PFSK-1 (cell line): ENCODE data around the gene MRTFB.

Experiments used
- FOXP2 ChIP-seq: optimal IDR thresholded peaks from 2 replicates; pipeline ENCODE3; 2011; ENCODE audit warnings: borderline replicate concordance, control low read depth, inconsistent platforms; ENCODE audit not compliant: insufficient read depth; ENCODE audit errors: extremely low read length, extremely low read depth
- POLR2AphosphoS5 ChIP-seq: IDR thresholded peaks from 2 replicates; pipeline ENCODE4 v1.6.1; 2012; ENCODE audit warnings: low read depth, mild to moderate bottlenecking, control low read depth, low read length, moderate library complexity
- REST ChIP-seq, 2 experiments: IDR thresholded peaks; 2 replicates each; pipeline versions ENCODE4 v1.6.1 to v1.8.0; 2011 to 2012; ENCODE audit warnings: low read depth in 2 of 2, low read length in 2 of 2, control low read depth in 1 of 2, inconsistent platforms in 1 of 2, mild to moderate bottlenecking in 1 of 2, moderate library complexity in 1 of 2; ENCODE audit not compliant: insufficient read depth in 1 of 2
- SIN3A ChIP-seq: IDR thresholded peaks from 2 replicates; pipeline ENCODE4 v1.6.1; 2012; ENCODE audit warnings: mild to moderate bottlenecking, low read length, moderate library complexity, borderline replicate concordance; ENCODE audit not compliant: insufficient read depth
- TAF1 ChIP-seq: IDR thresholded peaks from 2 replicates; pipeline ENCODE4 v1.6.1; 2012; ENCODE audit warnings: low read length, control low read depth, borderline replicate concordance; ENCODE audit not compliant: insufficient read depth

MRTFB gene

GRCh38 chr16:14104066-14104465 is 32.9 kb downstream of the MRTFB start:
- no peak for TF ChIP-seq FOXP2
- TF ChIP-seq REST (IDR thresholded peaks at IDR 0.05; ENCODE audit: insufficient read depth in 1 of 2, low read depth in 2 of 2, low read length in 2 of 2) = no peak
- no peak for TF ChIP-seq SIN3A
- TF ChIP-seq POLR2AphosphoS5 = no peak
- no peak for TF ChIP-seq TAF1

- TF ChIP-seq SIN3A (no peak), REST (IDR thresholded peaks at IDR 0.05; ENCODE audit: insufficient read depth in 1 of 2, low read depth in 2 of 2, low read length in 2 of 2) (no peak), POLR2AphosphoS5 (no peak)
These were observed 34.7 kb downstream of the MRTFB start for GRCh38 chr16:14105760-14106375.

GRCh38 chr16:14106457-14106856 is 35.3 kb downstream of the MRTFB start:
- TF ChIP-seq SIN3A (no peak), FOXP2 (no peak), REST (IDR thresholded peaks at IDR 0.05; ENCODE audit: insufficient read depth in 1 of 2, low read depth in 2 of 2, low read length in 2 of 2) (no peak), POLR2AphosphoS5 (no peak), TAF1 (no peak)

- TF ChIP-seq POLR2AphosphoS5 (no peak), FOXP2 (no peak)
These were observed 35.8 kb downstream of the MRTFB start for GRCh38 chr16:14106961-14107360.

- no peak for TF ChIP-seq POLR2AphosphoS5
- no peak for TF ChIP-seq FOXP2
- TF ChIP-seq SIN3A = no peak
- TF ChIP-seq REST (IDR thresholded peaks at IDR 0.05; ENCODE audit: insufficient read depth in 1 of 2, low read depth in 2 of 2, low read length in 2 of 2) = no peak
These were observed 38.1 kb downstream of the MRTFB start for GRCh38 chr16:14109077-14109775.
